Gastrocnemius medialis (tissue), 4 donors: Measurements from ENCODE around the gene APLP2. TPM values are rescaled to one million over a fixed set of nuclear protein-coding genes. Genes with fewer than 3 reads are reported as not detected.

Source experiments
- ATAC-seq, 2 donors: fragments of 150-250 bp; one replicate each; pipeline ENCODE4 v1.9.1; 2016
- DNase-seq, 2 donors: peaks; one replicate each; pipeline ENCODE4 v3.0.0-alpha.2; 2019
- H3K27ac ChIP-seq, 4 donors: fragments of 200-600 bp; sonication (generic); 1 replicate in 1 of 4; 2 replicates in 3 of 4; pipeline ENCODE4 v1.5.1; 2016 to 2018; ENCODE audit warnings: mild to moderate bottlenecking in 2 of 4, moderate library complexity in 1 of 4
- H3K27me3 ChIP-seq, 3 donors: fragments of 200-600 bp; sonication (generic) in 2 of 3; 1 replicate in 1 of 3; 2 replicates in 2 of 3; pipeline versions ENCODE4 v1.5.1 to v1.6.0; 2016 to 2019; ENCODE audit warnings: mild to moderate bottlenecking in 1 of 3, moderate library complexity in 1 of 3
- H3K36me3 ChIP-seq, 2 donors: fragments of 200-600 bp; sonication (generic) in 1 of 2; one replicate each; pipeline ENCODE4 v1.5.1; 2017 to 2018
- H3K4me1 ChIP-seq, 2 donors: fragments of 200-600 bp; sonication (generic) in 1 of 2; one replicate each; pipeline ENCODE4 v1.5.1; 2016 to 2017; ENCODE audit warnings: mild to moderate bottlenecking in 2 of 2
- H3K4me3 ChIP-seq, 4 donors: fragments of 200-600 bp; sonication (generic) in 3 of 4; 1 replicate in 1 of 4; 2 replicates in 3 of 4; pipeline ENCODE4 v1.5.1; 2016 to 2019; ENCODE audit warnings: mild to moderate bottlenecking in 2 of 4
- H3K9me3 ChIP-seq, 3 donors: fragments of 200-600 bp; sonication (generic) in 2 of 3; 1 replicate in 1 of 3; 2 replicates in 2 of 3; pipeline ENCODE4 v1.5.1; 2016 to 2019
- CTCF ChIP-seq, 5 experiments: fragments of 450-650 bp in 3 of 5; fragments of 200-600 bp in 2 of 5; sonication (generic) in 2 of 5; IDR thresholded peaks in 4 of 5; conservative IDR thresholded peaks in 1 of 5; 1 replicate in 4 of 5; 2 replicates in 1 of 5; pipeline ENCODE4 v1.5.1; 2016 to 2019; ENCODE audit warnings: antibody characterized with exemption in 5 of 5, mild to moderate bottlenecking in 3 of 5, moderate library complexity in 3 of 5
- POLR2A ChIP-seq, 2 donors: fragments of 450-650 bp; IDR thresholded peaks; one replicate each; pipeline ENCODE4 v1.6.1; 2017; ENCODE audit warnings: antibody characterized with exemption in 2 of 2, mild to moderate bottlenecking in 2 of 2, moderate library complexity in 2 of 2
- in situ Hi-C, 4 donors: fragments of 200-750 bp; cut with MboI; loops; one replicate each; pipeline versions ENCODE4 v1.15.0 to v1.8.0; 2017; ENCODE audit warnings: low sequenced_read_pairs in 4 of 4
- intact Hi-C: fragments of 100-400 bp; cut with DNase I; formaldehyde crosslinking; loops from one replicate; pipeline ENCODE4 v1.15.1; 2023; ENCODE audit warnings: low total_unique reads
- total RNA-seq, 4 donors: library from RNA; depleted of rRNA; stranded (reverse); fragments of >200 nt; gene quantifications; one replicate each; pipeline versions ENCODE4 v1.1.0 to v1.2.3, GENCODE V29; 2016

APLP2 gene
- total RNA-seq, 4 donors from 2014 or later = 80.4 to 110 (median 82.1) TPM

DNA sequence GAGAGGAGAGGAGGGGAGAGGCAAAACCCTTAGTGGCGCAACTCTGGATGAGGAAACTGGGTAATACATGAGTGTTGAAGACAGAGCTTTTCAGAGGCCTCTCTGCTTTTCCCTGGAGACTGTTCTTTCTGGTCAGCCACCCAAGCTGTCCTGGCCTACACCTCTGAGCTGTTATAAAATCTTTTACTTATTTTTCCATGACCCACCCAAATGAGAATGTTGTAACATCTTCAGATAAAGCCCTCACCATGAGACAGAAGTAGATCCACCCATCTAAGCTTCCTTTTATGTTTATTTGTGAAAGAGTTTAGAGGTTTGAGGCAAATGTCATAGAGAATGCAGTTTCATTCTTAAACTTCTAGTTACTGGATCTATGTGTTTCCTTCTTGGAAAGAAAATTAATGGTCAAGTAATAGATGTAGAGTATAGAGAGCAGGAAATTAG, 20.3 kb upstream of the APLP2 start:
- in situ Hi-C loops (no loop called here), intact Hi-C loops (no loop called here)
- Histone ChIP-seq H3K4me1 (no peaks in the 10 kb centered on the region), H3K36me3 (no peaks in the 10 kb centered on the region), H3K4me3 (no peak overlapping the region), H3K9me3 (no peaks in the 10 kb centered on the region), H3K27ac (no peak overlapping the region), H3K27me3 (peaks cover 0 to 2% (median 0%) of the 10 kb centered on the region in 3 donors)
- no peak for ATAC-seq
- DNase-seq = no peak
- TF ChIP-seq CTCF (IDR thresholded peaks at IDR 0.05 in 4 of 5, conservative IDR thresholded peaks at IDR 0.05 in 1 of 5) (no peak), POLR2A (IDR thresholded peaks at IDR 0.05) (no peak)

DNA sequence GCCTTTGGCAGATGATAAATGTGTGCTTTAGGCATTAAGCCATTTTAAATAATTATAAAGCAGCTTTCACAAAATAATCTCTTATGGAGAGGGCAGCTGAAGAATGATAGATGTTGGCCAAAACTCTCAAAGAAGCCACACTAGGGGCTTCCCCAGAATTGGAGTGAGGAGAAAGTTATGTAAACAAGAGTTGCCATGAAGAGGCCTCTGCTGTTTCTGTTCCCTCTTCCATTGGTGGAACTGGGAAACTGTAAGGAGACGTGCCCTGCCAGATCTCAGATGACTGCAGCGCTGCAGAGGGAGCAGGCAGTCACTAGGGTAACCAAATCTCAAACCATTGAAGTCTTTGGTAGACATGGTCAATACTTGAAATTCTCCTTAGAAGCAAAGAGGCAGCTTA, 19.4 kb upstream of the APLP2 start:
- in situ Hi-C loops = no loop called here
- TF ChIP-seq CTCF (IDR thresholded peaks at IDR 0.05 in 4 of 5, conservative IDR thresholded peaks at IDR 0.05 in 1 of 5) (no peak), POLR2A (IDR thresholded peaks at IDR 0.05) (no peak)
- intact Hi-C loops = no loop called here
- Histone ChIP-seq H3K4me1 (no peaks in the 10 kb centered on the region), H3K27ac (no peak overlapping the region), H3K4me3 (no peak overlapping the region), H3K36me3 (no peaks in the 10 kb centered on the region), H3K9me3 (no peaks in the 10 kb centered on the region), H3K27me3 (peaks cover 0 to 2% (median 0%) of the 10 kb centered on the region in 3 donors)
- ATAC-seq (no peak), DNase-seq (no peak)

- in situ Hi-C loops (no loop called here), intact Hi-C loops (no loop called here)
- no peaks in the 10 kb centered on the region for H3K4me1 ChIP-seq
- no peaks in the 10 kb centered on the region for H3K9me3 ChIP-seq
- peaks cover 0 to 2% (median 0%) of the 10 kb centered on the region in 3 donors for H3K27me3 ChIP-seq
- DNase-seq (no peak), ATAC-seq (no peak)
- no peak for TF ChIP-seq POLR2A (IDR thresholded peaks at IDR 0.05)
- TF ChIP-seq CTCF (IDR thresholded peaks at IDR 0.05 in 4 of 5, conservative IDR thresholded peaks at IDR 0.05 in 1 of 5) = no peak
- H3K4me3 ChIP-seq = no peak overlapping the region
- H3K27ac ChIP-seq = no peak overlapping the region
- H3K36me3 ChIP-seq = no peaks in the 10 kb centered on the region
Measured at GRCh38 chr11:130051082-130051481, 18.6 kb upstream of the APLP2 start.

- intact Hi-C loops (no loop called here), in situ Hi-C loops (no loop called here)
- Histone ChIP-seq H3K27me3 (peaks cover 0 to 2% (median 0%) of the 10 kb centered on the region in 3 donors), H3K4me3 (no peak overlapping the region), H3K36me3 (no peaks in the 10 kb centered on the region), H3K27ac (no peak overlapping the region), H3K4me1 (no peaks in the 10 kb centered on the region), H3K9me3 (no peaks in the 10 kb centered on the region)
- ATAC-seq (no peak), DNase-seq (no peak)
- TF ChIP-seq POLR2A (IDR thresholded peaks at IDR 0.05) = no peak
- TF ChIP-seq CTCF (IDR thresholded peaks at IDR 0.05 in 4 of 5, conservative IDR thresholded peaks at IDR 0.05 in 1 of 5) = no peak
Measured at GRCh38 chr11:130052567-130052966, 17.1 kb upstream of the APLP2 start.

DNA sequence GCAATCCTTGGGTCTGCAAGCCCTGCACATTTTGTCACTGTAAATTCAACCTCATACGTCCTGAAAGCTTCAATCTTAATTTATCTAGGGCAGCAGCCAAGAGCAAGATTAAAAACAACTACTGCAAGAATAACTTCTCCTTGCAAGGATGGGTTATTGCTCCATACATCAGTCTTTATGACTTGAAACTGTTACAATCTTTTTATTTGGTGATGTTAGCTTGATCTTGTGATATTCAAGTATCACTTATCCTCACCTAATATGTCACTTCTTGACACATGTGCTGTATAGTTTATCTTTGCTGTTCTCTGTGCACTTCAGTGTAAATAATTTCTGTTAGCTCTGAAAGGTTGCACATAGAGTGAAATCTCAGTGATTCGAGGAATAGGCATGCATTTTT, 14.7 kb upstream of the APLP2 start:
- intact Hi-C loops = no loop called here

More for the DNA sequence above, 14.7 kb upstream of the APLP2 start:
- no peaks in the 10 kb centered on the region for H3K4me1 ChIP-seq
- no peaks in the 10 kb centered on the region for H3K9me3 ChIP-seq
- peaks cover 0 to 2% (median 0%) of the 10 kb centered on the region in 3 donors for H3K27me3 ChIP-seq
- no peak overlapping the region for H3K27ac ChIP-seq
- in situ Hi-C loops = no loop called here
- TF ChIP-seq CTCF (IDR thresholded peaks at IDR 0.05 in 4 of 5, conservative IDR thresholded peaks at IDR 0.05 in 1 of 5) = no peak
- TF ChIP-seq POLR2A (IDR thresholded peaks at IDR 0.05) = no peak
- ATAC-seq (no peak), DNase-seq (no peak)
- H3K4me3 ChIP-seq = no peak overlapping the region
- H3K36me3 ChIP-seq = no peaks in the 10 kb centered on the region
